ENCODE results near the gene TAS2R7.
"Not testable (repeated sequence)": the region's sequence is repeated elsewhere in the genome, so short reads cannot be mapped to it uniquely, and the experiment has no call there.

The TAS2R7 gene, protein sequence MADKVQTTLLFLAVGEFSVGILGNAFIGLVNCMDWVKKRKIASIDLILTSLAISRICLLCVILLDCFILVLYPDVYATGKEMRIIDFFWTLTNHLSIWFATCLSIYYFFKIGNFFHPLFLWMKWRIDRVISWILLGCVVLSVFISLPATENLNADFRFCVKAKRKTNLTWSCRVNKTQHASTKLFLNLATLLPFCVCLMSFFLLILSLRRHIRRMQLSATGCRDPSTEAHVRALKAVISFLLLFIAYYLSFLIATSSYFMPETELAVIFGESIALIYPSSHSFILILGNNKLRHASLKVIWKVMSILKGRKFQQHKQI

GRCh38 chr12:10802587-10802986 lies at the start of gene TAS2R7:
TSS of gene TAS2R7 (minus strand) at chr12:10802627. CDS start at chr12:10802570, 57 bp downstream.
- no peak for DNase-seq (ENCODE audit: low read depth)

DNA sequence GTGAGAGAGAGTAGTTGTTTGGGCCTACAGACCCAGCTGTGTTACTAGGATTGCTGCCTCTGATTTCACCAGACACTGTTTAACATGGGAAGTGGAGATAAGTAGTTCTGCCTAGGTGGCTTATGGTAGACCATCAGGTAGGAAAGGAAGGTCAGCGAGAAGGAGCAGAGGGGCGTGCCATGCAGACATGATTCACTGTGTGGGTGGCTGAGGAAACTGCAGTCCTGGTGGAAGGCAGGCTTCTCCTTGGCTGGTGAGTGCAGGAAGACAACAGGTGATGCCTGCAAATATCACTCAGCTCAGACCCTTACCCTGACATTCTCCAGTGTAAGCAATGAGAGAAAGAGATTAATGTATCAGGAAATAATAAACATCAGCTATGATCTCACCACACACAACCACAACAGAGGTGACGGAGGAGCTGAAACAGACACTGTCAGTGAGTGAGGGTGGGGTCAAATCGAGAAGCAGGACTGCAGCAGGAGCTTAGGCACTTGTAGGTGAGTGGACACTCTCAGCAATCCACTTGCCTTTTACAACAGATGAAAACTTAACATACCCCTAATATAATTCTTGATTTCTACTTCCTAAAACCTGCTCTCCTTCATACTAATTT lies 48.9 kb upstream of the TAS2R7 start:
- DNase-seq (ENCODE audit: low read depth) = no peak

DNA sequence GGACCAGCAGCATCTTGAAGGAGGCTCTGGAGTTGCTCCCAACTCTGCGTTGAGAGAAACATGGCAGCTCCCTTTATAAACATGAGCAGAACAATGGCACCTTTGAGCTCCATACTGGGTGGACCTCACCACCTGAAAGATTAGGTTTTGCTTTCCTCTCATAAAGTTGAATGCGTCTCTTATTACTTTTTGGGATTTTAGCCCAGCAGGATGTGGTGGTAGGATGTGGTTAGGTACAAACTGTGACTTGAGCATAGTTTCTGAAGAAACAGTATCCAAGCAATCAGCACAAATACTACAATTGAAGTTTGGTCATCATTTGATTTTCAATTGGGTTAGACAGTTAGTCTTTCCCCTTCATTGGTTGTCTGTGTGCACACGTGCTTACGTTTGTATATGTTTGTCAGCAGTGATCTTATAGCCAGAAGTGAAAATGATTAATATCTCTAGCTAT lies 47.0 kb upstream of the TAS2R7 start, which contains the start of gene PRR4:
Gene PRR4 (minus strand): TSS at position 51 of the 454 bp plus-strand sequence. CDS start 38 bp downstream, at position 13.
- DNase-seq (ENCODE audit: low read depth) = no peak

- DNase-seq (ENCODE audit: low read depth) = no peak
Measured at GRCh38 chr12:10847744-10848143, 45.3 kb upstream of the TAS2R7 start.

GRCh38 chr12:10842862-10843261 lies 40.4 kb upstream of the TAS2R7 start:
- no peak for DNase-seq (ENCODE audit: low read depth)

- DNase-seq (ENCODE audit: low read depth) = no peak
Measured at GRCh38 chr12:10838461-10838860, 36.0 kb upstream of the TAS2R7 start.

DNA sequence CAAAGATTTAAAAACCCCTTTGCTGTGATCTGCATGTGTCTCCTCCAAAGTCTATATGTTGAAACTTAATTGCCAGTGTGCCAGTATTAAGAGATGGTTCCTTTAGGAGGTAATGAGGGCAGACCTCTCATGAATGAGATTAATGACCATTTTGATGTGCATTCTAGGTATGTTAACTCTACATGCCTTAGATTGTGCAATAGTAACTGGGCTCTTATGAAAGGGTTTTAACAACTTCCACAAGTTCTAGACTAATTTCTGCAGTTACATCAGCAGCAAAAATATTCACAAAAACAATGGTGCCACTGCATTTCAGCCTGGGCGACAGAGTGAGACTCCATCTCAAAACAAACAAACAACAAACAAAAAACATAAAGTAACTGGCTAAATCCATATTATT lies 27.6 kb upstream of the TAS2R7 start:
- DNase-seq (ENCODE audit: low read depth) = no peak

- no peak for DNase-seq (ENCODE audit: low read depth)
Measured at GRCh38 chr12:10826258-10826657, 23.8 kb upstream of the TAS2R7 start, which contains the start of gene TAS2R10. TSS of gene TAS2R10 (minus strand) at chr12:10826358. CDS start at chr12:10826269, 89 bp downstream.

- no peak for DNase-seq (ENCODE audit: low read depth)
Measured at GRCh38 chr12:10824957-10825356, 22.5 kb upstream of the TAS2R7 start.

GRCh38 chr12:10811883-10812536 lies 9.6 kb upstream of the TAS2R7 start:
- DNase-seq (ENCODE audit: low read depth) = no peak

GRCh38 chr12:10810068-10810467 lies 7.6 kb upstream of the TAS2R7 start, which contains the start of gene TAS2R9:
TSS of gene TAS2R9 (minus strand) at chr12:10810168. CDS start at chr12:10810075, 93 bp downstream.
- DNase-seq (ENCODE audit: low read depth) = no peak

DNA sequence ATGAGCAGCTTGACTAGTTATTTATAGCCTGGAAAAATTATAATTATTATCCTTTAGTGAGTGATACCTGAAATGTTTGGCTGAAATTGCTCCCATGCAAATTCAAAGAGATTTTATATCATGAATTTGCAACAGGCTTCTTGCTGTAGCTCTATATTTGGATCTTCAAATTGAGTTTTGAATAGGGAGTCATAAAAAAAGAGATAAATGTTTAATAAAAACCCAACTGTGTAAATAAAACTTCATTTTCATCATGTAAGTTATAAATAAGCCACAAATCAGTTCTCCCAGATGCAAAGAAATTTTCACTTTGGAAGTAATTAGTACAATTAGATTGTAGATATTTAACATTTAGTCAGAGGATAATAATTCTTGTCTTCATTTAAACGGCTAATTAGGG lies 4.8 kb upstream of the TAS2R7 start, which contains the start of gene TAS2R8:
Gene TAS2R8 (minus strand): TSS at position 101 of the 400 bp plus-strand sequence. CDS start 306 bp downstream, outside the sequence.
- no peak for DNase-seq (ENCODE audit: low read depth)

- DNase-seq (ENCODE audit: low read depth) = no peak
Measured at GRCh38 chr12:10801741-10802140, 686 bp downstream of the TAS2R7 start.

DNA sequence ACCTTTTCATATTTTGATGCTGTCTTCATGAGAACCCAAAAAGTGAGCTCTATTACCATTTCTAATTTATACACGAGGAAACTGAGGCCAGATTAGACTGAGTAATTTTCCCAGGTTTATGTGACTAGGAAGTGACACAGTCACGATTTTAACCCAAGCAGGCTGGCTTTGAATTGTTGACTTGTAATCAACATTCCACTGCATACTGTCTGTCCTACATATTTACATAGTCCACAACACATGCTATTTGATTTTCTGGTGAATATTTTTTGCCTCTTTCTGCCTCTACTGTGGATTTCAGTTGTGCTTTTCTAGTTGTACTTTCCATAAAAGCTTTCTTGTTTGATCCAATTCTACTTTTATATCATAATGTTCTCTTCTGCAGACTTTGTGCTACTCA lies 8.2 kb downstream of the TAS2R7 start:
- no peak for DNase-seq (ENCODE audit: low read depth)

GRCh38 chr12:10791769-10792168 lies 10.7 kb downstream of the TAS2R7 start:
- not testable (repeated sequence) for DNase-seq (ENCODE audit: low read depth)

- DNase-seq (ENCODE audit: low read depth) = no peak
Measured at GRCh38 chr12:10783252-10783651, 19.2 kb downstream of the TAS2R7 start.

DNA sequence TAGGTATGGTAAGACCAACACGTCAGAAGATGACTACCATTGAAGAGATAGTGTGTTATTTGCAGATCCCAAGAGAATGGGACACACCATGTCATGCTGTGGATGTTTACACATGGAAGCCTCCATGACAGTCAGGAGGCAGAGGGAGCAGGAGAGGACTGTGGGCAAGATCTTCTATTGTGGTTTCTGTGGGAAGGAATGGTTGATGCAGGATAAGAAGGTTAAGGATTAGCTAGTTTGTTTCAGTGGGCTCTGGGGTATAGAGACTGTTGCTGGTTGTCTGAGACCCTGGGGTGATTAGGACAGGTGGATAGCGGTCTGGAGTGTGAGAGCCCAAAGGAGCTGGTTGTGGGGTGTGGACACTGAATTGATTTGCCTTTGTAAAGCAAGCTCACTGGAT lies 23.3 kb downstream of the TAS2R7 start:
- no peak for DNase-seq (ENCODE audit: low read depth)

- no peak for DNase-seq (ENCODE audit: low read depth)
Measured at GRCh38 chr12:10771132-10771733, 31.2 kb downstream of the TAS2R7 start.

DNA sequence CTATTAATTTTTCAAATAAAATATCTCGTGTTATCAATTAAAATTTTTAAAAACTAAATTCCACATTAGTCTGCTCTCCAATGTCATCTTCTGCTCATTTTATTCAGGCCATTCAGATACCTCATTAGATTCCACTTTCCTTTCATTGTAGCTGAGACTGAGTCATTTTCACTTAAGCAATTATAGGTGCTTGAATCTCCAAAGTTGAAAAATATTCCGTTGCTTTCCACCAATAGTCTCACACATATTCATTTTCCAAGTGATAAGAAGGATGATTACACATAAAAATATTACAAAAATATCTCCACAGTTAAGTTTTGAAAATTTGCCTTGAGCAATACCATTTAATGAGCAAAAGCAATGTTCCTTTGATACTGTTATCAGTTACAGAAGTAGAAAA lies 42.8 kb downstream of the TAS2R7 start:
- no peak for DNase-seq (ENCODE audit: low read depth)

- DNase-seq (ENCODE audit: low read depth) = no peak
Measured at GRCh38 chr12:10756194-10756593, 46.2 kb downstream of the TAS2R7 start.

DNA sequence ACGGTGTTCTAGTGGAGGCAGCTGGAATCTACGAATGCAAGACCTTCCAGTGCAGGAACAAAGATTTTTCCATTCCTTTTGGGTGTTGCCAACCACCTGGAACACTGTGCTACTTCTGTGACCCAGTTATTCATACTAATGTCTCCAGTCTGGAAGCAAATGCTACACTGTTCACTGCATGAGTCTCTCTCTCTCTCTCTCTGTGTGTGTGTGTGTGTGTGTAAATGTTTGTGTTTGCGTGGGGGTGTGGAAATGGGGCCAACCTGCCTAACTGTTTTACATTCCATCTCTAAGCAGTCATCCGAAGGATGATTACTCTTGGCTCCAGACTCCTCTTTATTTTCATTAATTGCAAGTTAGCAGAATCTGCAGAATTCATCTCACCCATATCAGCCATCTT lies 49.4 kb downstream of the TAS2R7 start:
- no peak for DNase-seq (ENCODE audit: low read depth)
